Measurements from ENCODE around the gene TMEM51.

TMEM51 gene

GRCh38 chr1:15215116-15215515 lies 61.6 kb downstream of the TMEM51 start:
- TF ChIP-seq EZH2 (IDR thresholded peaks at IDR 0.05) (no peak), FOXP2 (optimal IDR thresholded peaks at IDR 0.05; ENCODE audit: control extremely low read depth, extremely low read length, insufficient read depth) (no peak), POLR2AphosphoS5 (IDR thresholded peaks at IDR 0.05; ENCODE audit: borderline replicate concordance, low read depth, low read length) (no peak)
- no peak overlapping the region for H3K4me3 ChIP-seq
- no peak overlapping the region for H3K27ac ChIP-seq
- H3K36me3 ChIP-seq (ENCODE audit: insufficient read depth, low read length): no peaks in the 10 kb centered on the region
- H3K9ac ChIP-seq (ENCODE audit: insufficient read length): no peak overlapping the region
- DNase-seq (ENCODE audit: low read depth, low spot score): no peak
- no peaks in the 10 kb centered on the region for H3K9me3 ChIP-seq (ENCODE audit: low read depth, low read length)

DNA sequence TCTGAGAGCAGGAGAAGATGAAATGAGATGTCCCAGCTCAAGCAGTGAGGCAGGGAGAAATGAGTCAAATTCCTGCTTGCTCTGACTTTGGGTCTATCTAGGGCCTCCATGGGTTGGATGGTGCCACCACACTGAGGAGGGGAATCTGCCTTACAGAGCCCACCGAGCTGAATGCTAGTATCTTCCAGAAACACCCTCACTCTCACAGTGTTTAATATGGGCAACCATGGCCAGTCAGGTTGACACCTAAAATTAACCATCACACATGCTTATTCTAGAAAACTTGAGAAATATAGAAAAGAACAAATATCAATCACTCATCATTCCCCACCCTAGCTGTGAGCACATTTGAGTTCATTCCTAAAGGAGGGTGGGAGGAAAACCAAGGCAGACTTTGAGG lies 64.1 kb downstream of the TMEM51 start:
- Histone ChIP-seq H3K9ac (ENCODE audit: insufficient read length) (no peak overlapping the region), H3K9me3 (ENCODE audit: low read depth, low read length) (no peaks in the 10 kb centered on the region), H3K4me3 (no peak overlapping the region), H3K27ac (no peak overlapping the region), H3K36me3 (ENCODE audit: insufficient read depth, low read length) (no peaks in the 10 kb centered on the region)
- no peak for TF ChIP-seq FOXP2 (optimal IDR thresholded peaks at IDR 0.05; ENCODE audit: control extremely low read depth, extremely low read length, insufficient read depth)
- no peak for TF ChIP-seq EZH2 (IDR thresholded peaks at IDR 0.05)
- TF ChIP-seq POLR2AphosphoS5 (IDR thresholded peaks at IDR 0.05; ENCODE audit: borderline replicate concordance, low read depth, low read length): no peak
- DNase-seq (ENCODE audit: low read depth, low spot score): no peak

- H3K9ac ChIP-seq (ENCODE audit: insufficient read length): no peak overlapping the region
- H3K4me3 ChIP-seq: no peak overlapping the region
- DNase-seq (ENCODE audit: low read depth, low spot score): no peak
- H3K36me3 ChIP-seq (ENCODE audit: insufficient read depth, low read length): no peaks in the 10 kb centered on the region
- H3K27ac ChIP-seq: no peak overlapping the region
- TF ChIP-seq POLR2AphosphoS5 (IDR thresholded peaks at IDR 0.05; ENCODE audit: borderline replicate concordance, low read depth, low read length) (no peak), EZH2 (IDR thresholded peaks at IDR 0.05) (no peak), FOXP2 (optimal IDR thresholded peaks at IDR 0.05; ENCODE audit: control extremely low read depth, extremely low read length, insufficient read depth) (no peak)
- no peaks in the 10 kb centered on the region for H3K9me3 ChIP-seq (ENCODE audit: low read depth, low read length)
Observed at GRCh38 chr1:15218287-15219279, 65.0 kb downstream of the TMEM51 start.

GRCh38 chr1:15219280-15220023 lies 65.9 kb downstream of the TMEM51 start:
- no peak overlapping the region for H3K9ac ChIP-seq (ENCODE audit: insufficient read length)
- no peak for DNase-seq (ENCODE audit: low read depth, low spot score)
- H3K9me3 ChIP-seq (ENCODE audit: low read depth, low read length): no peaks in the 10 kb centered on the region
- no peaks in the 10 kb centered on the region for H3K36me3 ChIP-seq (ENCODE audit: insufficient read depth, low read length)
- no peak overlapping the region for H3K4me3 ChIP-seq
- H3K27ac ChIP-seq: no peak overlapping the region
- no peak for TF ChIP-seq POLR2AphosphoS5 (IDR thresholded peaks at IDR 0.05; ENCODE audit: borderline replicate concordance, low read depth, low read length)
- no peak for TF ChIP-seq FOXP2 (optimal IDR thresholded peaks at IDR 0.05; ENCODE audit: control extremely low read depth, extremely low read length, insufficient read depth)
- no peak for TF ChIP-seq EZH2 (IDR thresholded peaks at IDR 0.05)

GRCh38 chr1:15220024-15220392 lies 66.5 kb downstream of the TMEM51 start:
- Histone ChIP-seq H3K4me3 (no peak overlapping the region), H3K9me3 (ENCODE audit: low read depth, low read length) (no peaks in the 10 kb centered on the region), H3K27ac (no peak overlapping the region), H3K9ac (ENCODE audit: insufficient read length) (no peak overlapping the region), H3K36me3 (ENCODE audit: insufficient read depth, low read length) (no peaks in the 10 kb centered on the region)
- DNase-seq (ENCODE audit: low read depth, low spot score): no peak
- no peak for TF ChIP-seq FOXP2 (optimal IDR thresholded peaks at IDR 0.05; ENCODE audit: control extremely low read depth, extremely low read length, insufficient read depth)
- TF ChIP-seq EZH2 (IDR thresholded peaks at IDR 0.05): no peak
- no peak for TF ChIP-seq POLR2AphosphoS5 (IDR thresholded peaks at IDR 0.05; ENCODE audit: borderline replicate concordance, low read depth, low read length)

DNA sequence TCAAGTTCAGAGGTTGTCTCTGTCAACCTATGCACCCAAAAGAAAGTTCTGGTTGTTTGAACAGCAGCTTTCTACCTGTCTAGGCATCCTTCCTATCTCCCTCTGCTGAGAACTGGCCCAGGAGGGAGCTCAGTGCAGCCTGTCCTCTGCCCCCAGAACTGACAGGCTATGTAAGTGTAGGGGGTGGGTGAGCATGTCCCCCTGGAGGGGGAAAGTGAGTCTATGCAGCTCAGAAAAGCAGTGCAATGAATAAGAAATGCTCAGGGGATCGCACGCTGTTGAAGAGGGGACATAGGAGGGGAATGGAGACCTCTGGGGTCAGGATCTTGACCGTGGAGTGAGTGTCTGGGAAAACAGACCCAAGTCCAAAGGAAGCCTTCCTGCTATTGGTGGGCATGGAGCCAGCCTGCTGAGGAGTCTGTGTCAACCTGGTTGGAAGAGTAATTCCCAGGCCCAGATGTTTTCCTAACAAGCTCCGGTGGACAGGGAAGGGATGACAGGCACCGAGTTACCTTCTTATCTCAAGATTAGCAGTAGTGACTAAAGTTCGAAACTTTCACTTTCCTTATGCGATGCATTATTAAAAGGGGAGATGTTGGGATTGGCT lies 67.4 kb downstream of the TMEM51 start:
- TF ChIP-seq FOXP2 (optimal IDR thresholded peaks at IDR 0.05; ENCODE audit: control extremely low read depth, extremely low read length, insufficient read depth) (no peak), POLR2AphosphoS5 (IDR thresholded peaks at IDR 0.05; ENCODE audit: borderline replicate concordance, low read depth, low read length) (no peak), EZH2 (IDR thresholded peaks at IDR 0.05) (no peak)

GRCh38 chr1:15222653-15223303 lies 69.2 kb downstream of the TMEM51 start:
- no peak overlapping the region for H3K4me3 ChIP-seq
- no peaks in the 10 kb centered on the region for H3K9me3 ChIP-seq (ENCODE audit: low read depth, low read length)
- no peak for TF ChIP-seq POLR2AphosphoS5 (IDR thresholded peaks at IDR 0.05; ENCODE audit: borderline replicate concordance, low read depth, low read length)
- TF ChIP-seq EZH2 (IDR thresholded peaks at IDR 0.05): no peak
- TF ChIP-seq FOXP2 (optimal IDR thresholded peaks at IDR 0.05; ENCODE audit: control extremely low read depth, extremely low read length, insufficient read depth): no peak
- no peak overlapping the region for H3K9ac ChIP-seq (ENCODE audit: insufficient read length)
- H3K27ac ChIP-seq: no peak overlapping the region
- H3K36me3 ChIP-seq (ENCODE audit: insufficient read depth, low read length): no peaks in the 10 kb centered on the region
- no peak for DNase-seq (ENCODE audit: low read depth, low spot score)

More for the DNA sequence above, 67.4 kb downstream of the TMEM51 start:
- Histone ChIP-seq H3K9ac (ENCODE audit: insufficient read length) (no peak overlapping the region), H3K4me3 (no peak overlapping the region), H3K36me3 (ENCODE audit: insufficient read depth, low read length) (no peaks in the 10 kb centered on the region), H3K9me3 (ENCODE audit: low read depth, low read length) (no peaks in the 10 kb centered on the region), H3K27ac (no peak overlapping the region)
- DNase-seq (ENCODE audit: low read depth, low spot score): no peak

Data from SK-N-MC (cell line).